ENCODE results near the gene MYL4.
A peak's percentile ranks its signal among the peaks of the same experiment; 100 is the strongest.
"Not testable (repeated sequence)": the region's sequence is repeated elsewhere in the genome, so short reads cannot be mapped to it uniquely, and the experiment has no call there.

MYL4 gene

GRCh38 chr17:47244697-47245096 lies 35.5 kb downstream of the MYL4 start:
- DNase-seq: no peak

GRCh38 chr17:47246120-47246519 lies 37.0 kb downstream of the MYL4 start:
- no peak for DNase-seq

- DNase-seq: no peak
Observed at GRCh38 chr17:47250855-47251254, 41.7 kb downstream of the MYL4 start.

GRCh38 chr17:47251421-47251940 lies 42.3 kb downstream of the MYL4 start:
- DNase-seq: no peak

GRCh38 chr17:47252209-47252608 lies 43.1 kb downstream of the MYL4 start:
- no peak for DNase-seq

- DNase-seq: no peak
Observed at GRCh38 chr17:47252766-47253512, 43.8 kb downstream of the MYL4 start.

- peak; percentile 49 for DNase-seq
Observed at GRCh38 chr17:47253541-47254402, 44.6 kb downstream of the MYL4 start, which contains the start of gene ITGB3. TSS of gene ITGB3 (plus strand) at chr17:47253827. CDS start at chr17:47253862, 35 bp downstream.

GRCh38 chr17:47254403-47254943 lies 45.3 kb downstream of the MYL4 start:
- no peak for DNase-seq

- peak; percentile 98 for DNase-seq
Observed at GRCh38 chr17:47257651-47258339, 48.6 kb downstream of the MYL4 start.

- no peak for DNase-seq
Observed at GRCh38 chr17:47262586-47262985, 53.4 kb downstream of the MYL4 start.

GRCh38 chr17:47264166-47264565 lies 55.0 kb downstream of the MYL4 start:
- DNase-seq: no peak

- DNase-seq: peak; percentile 48
Observed at GRCh38 chr17:47265983-47266541, 56.9 kb downstream of the MYL4 start.

GRCh38 chr17:47266782-47267181 lies 57.6 kb downstream of the MYL4 start:
- peak; percentile 76 for DNase-seq

GRCh38 chr17:47267354-47267828 lies 58.2 kb downstream of the MYL4 start:
- DNase-seq: peak; percentile 97

- not testable (repeated sequence) for DNase-seq
Observed at GRCh38 chr17:47268964-47269363, 59.8 kb downstream of the MYL4 start.

GRCh38 chr17:47269561-47270280 lies 60.6 kb downstream of the MYL4 start:
- not testable (repeated sequence) for DNase-seq

GRCh38 chr17:47270946-47271705 lies 62.0 kb downstream of the MYL4 start:
- peak; percentile 98 for DNase-seq

GRCh38 chr17:47272491-47272890 lies 63.3 kb downstream of the MYL4 start:
- no peak for DNase-seq

GRCh38 chr17:47273245-47273644 lies 64.1 kb downstream of the MYL4 start:
- no peak for DNase-seq

Measured in kidney glomerular epithelial cell (primary cell).